ENCODE data around the gene KIAA1217. TPM values are rescaled to one million over a fixed set of nuclear protein-coding genes. Genes with fewer than 3 reads are reported as not detected.

Gene KIAA1217
- polyA plus RNA-seq, 2 of the 4 experiments (the other 2 are of a cell fraction): 1.5 to 2.7 TPM

DNA sequence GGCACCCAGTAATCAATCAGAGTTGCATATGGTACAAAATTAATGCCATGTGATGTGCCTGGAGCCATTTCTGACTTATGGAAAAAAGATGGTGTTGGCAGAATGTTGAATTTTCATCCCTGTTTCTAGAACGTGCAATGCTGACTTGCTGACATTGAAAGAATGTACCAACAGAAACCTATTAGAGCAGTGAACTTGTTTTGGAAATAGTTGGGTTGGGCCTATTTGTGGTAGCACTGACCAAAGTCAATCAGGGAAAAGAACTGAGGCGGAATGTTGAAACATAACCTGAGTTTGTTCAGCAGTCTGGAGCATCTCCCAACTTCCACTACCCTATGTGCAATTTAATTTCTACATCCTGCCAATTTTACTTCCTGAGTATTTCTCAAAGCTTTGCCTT, 11.7 kb upstream of the KIAA1217 start:
- no peak overlapping the region for H3K4me3 ChIP-seq
- ChIA-PET CTCF (interaction anchor here (0.6 to 3.8 kb wide), 14 partner anchors 9 to 1039 kb away, joined by 3 to 21 read pairs (median 4); partner anchors contain the start of gene KIAA1217), POLR2A (no interaction called here)
- TF ChIP-seq, protein P1, sequence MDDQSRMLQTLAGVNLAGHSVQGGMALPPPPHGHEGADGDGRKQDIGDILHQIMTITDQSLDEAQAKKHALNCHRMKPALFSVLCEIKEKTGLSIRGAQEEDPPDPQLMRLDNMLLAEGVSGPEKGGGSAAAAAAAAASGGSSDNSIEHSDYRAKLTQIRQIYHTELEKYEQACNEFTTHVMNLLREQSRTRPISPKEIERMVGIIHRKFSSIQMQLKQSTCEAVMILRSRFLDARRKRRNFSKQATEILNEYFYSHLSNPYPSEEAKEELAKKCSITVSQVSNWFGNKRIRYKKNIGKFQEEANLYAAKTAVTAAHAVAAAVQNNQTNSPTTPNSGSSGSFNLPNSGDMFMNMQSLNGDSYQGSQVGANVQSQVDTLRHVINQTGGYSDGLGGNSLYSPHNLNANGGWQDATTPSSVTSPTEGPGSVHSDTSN (IDR thresholded peaks at IDR 0.05): no peak
- no peak for TF ChIP-seq ZFP36 (IDR thresholded peaks at IDR 0.05; ENCODE audit: borderline replicate concordance, partially characterized antibody)
- TF ChIP-seq POLR2A (IDR thresholded peaks at IDR 0.05; ENCODE audit: low read length): no peak
- no peak for DNase-seq (ENCODE audit: low read depth in 1 of 2, low spot score in 1 of 2)
- H3K4me2 ChIP-seq: no peak overlapping the region
- no peak for FAIRE-seq
- ATAC-seq: no peak
- H3K27ac ChIP-seq: no peak overlapping the region
- H3K4me1 ChIP-seq: no peaks in the 10 kb centered on the region
- no peaks in the 10 kb centered on the region for H3K9me3 ChIP-seq
- 56% methylated on average over 2 of the region's 2 CpGs for WGBS (ENCODE audit: missing lambda C conversion rate)

DNA sequence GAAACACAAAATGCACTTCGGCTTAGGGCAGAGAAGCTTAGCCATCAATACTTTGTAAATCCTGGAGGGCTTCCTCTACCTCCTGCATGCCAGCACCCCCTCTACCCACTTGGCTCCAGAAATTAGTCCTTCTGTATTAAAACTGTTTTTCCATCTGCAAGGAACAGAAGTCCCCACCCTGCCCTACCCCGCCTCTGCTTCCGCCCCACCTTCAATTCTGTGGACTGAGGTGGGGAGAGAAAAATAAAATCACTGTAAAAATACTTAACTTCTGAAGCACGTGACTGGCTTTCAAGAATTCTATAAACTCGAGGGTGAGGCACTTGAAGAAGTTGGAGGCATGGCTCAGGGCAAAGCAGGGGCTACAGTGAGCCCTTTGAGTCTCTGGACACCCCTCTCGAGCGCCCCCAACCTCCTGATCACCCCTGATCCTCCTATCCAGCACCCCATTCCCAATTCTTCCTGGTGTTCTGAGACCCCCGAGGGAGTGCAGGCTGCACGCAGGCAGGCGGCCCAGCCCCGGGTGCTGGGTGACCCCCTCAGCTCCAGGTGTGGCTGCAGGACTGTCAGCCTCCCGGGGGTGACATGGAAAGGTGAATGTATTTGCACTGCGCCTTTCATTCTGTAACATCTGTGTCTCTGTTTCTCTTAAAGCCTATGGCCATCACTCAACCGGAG, 7.3 kb upstream of the KIAA1217 start:
- Histone ChIP-seq H3K27ac (no peak overlapping the region), H3K4me2 (no peak overlapping the region), H3K9me3 (no peaks in the 10 kb centered on the region), H3K4me1 (no peaks in the 10 kb centered on the region), H3K4me3 (no peak overlapping the region)
- WGBS (ENCODE audit: missing lambda C conversion rate): 52% methylated on average over 14 of the region's 14 CpGs
- FAIRE-seq (no peak), DNase-seq (ENCODE audit: low read depth in 1 of 2, low spot score in 1 of 2) (no peak), ATAC-seq (no peak)
- CTCF ChIA-PET: no interaction called here
- POLR2A ChIA-PET: no interaction called here
- TF ChIP-seq RAD21 (conservative IDR thresholded peaks at IDR 0.05 in 1 of 2, IDR thresholded peaks at IDR 0.05 in 1 of 2) (no peak), RARB (CRISPR knock-in tag; IDR thresholded peaks at IDR 0.05) (no peak), KDM1A (IDR thresholded peaks at IDR 0.05; ENCODE audit: low read depth) (no peak), POLR2AphosphoS2 (conservative IDR thresholded peaks at IDR 0.05; ENCODE audit: low read length) (no peak)

DNA sequence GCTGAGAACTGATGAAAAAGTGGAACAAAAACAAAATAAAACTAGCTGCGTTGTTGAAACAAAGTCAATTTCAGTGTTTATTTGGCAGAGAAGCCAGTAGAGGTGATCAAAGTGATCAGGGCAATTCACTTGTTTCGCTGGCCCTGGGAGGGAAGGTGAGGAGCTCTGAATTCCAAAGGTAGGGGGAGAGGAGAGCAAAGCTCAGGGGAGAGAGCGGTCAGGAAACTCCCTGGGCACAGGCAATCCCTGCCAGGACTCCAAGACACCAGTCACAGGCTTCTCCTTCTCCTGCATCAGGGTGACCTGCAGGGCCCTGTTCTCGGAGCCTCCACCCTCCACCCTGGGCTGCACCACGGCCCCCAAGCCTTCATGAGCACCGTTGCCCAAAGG, 6.8 kb upstream of the KIAA1217 start:
- TF ChIP-seq RARB (CRISPR knock-in tag; IDR thresholded peaks at IDR 0.05) (no peak), NFE2L2 (conservative IDR thresholded peaks at IDR 0.05; ENCODE audit: low read length) (no peak), EP300 (IDR thresholded peaks at IDR 0.05) (no peak), RFX5 (IDR thresholded peaks at IDR 0.05) (no peak)
- TF ChIP-seq, protein P2, sequence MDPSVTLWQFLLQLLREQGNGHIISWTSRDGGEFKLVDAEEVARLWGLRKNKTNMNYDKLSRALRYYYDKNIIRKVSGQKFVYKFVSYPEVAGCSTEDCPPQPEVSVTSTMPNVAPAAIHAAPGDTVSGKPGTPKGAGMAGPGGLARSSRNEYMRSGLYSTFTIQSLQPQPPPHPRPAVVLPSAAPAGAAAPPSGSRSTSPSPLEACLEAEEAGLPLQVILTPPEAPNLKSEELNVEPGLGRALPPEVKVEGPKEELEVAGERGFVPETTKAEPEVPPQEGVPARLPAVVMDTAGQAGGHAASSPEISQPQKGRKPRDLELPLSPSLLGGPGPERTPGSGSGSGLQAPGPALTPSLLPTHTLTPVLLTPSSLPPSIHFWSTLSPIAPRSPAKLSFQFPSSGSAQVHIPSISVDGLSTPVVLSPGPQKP (IDR thresholded peaks at IDR 0.05; ENCODE audit: low read depth, low read length): no peak
- TF ChIP-seq, protein P3, sequence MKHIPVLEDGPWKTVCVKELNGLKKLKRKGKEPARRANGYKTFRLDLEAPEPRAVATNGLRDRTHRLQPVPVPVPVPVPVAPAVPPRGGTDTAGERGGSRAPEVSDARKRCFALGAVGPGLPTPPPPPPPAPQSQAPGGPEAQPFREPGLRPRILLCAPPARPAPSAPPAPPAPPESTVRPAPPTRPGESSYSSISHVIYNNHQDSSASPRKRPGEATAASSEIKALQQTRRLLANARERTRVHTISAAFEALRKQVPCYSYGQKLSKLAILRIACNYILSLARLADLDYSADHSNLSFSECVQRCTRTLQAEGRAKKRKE (CRISPR knock-in tag; IDR thresholded peaks at IDR 0.05; ENCODE audit: low read depth): no peak
- TF ChIP-seq, protein P4, sequence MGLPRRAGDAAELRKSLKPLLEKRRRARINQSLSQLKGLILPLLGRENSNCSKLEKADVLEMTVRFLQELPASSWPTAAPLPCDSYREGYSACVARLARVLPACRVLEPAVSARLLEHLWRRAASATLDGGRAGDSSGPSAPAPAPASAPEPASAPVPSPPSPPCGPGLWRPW (IDR thresholded peaks at IDR 0.05): no peak
- H3K9me3 ChIP-seq: no peaks in the 10 kb centered on the region
- ATAC-seq (no peak), FAIRE-seq (no peak), DNase-seq (ENCODE audit: low read depth in 1 of 2, low spot score in 1 of 2) (no peak)
- WGBS (ENCODE audit: missing lambda C conversion rate): 38% methylated on average over 6 of the region's 6 CpGs
- H3K4me1 ChIP-seq: no peaks in the 10 kb centered on the region
- ChIA-PET POLR2A (no interaction called here), CTCF (no interaction called here)
- no peak overlapping the region for H3K4me2 ChIP-seq
- H3K27ac ChIP-seq: no peak overlapping the region
- no peak overlapping the region for H3K4me3 ChIP-seq

DNA sequence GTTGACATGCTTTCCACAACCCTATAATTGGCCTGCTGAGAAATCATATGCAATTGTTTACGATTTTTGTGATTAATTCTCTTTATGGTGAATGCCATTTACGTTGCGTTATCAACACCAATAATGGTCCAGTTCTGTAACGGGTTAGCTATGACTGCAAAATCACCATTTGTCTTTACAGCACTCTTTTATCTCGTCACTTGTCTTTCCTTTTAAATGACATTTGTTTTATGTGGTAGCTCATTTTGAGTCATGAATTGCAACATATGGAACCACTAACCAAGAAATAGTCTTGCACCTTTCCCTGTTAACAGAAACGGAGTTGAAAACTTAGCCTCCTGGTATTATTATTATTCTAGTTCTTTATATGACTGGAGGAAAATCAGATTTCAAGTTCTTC, 3.1 kb upstream of the KIAA1217 start:
- Histone ChIP-seq H3K4me3 (no peak overlapping the region), H3K9me3 (no peaks in the 10 kb centered on the region), H3K27ac (no peak overlapping the region), H3K4me1 (peaks cover 20% of the 10 kb centered on the region; the same call in 2 of the 3 replicates), H3K4me2 (no peak overlapping the region)
- POLR2A ChIA-PET: no interaction called here
- CTCF ChIA-PET: interaction anchor here (0.5 to 2.3 kb wide), 4 partner anchors 9 to 211 kb away, joined by 3 to 11 read pairs (median 4); no protein-coding TSS in a partner anchor
- TF ChIP-seq RFX5 (IDR thresholded peaks at IDR 0.05): no peak
- no peak for TF ChIP-seq CBX2 (IDR thresholded peaks at IDR 0.05; ENCODE audit: borderline replicate concordance, low read depth)
- no peak for TF ChIP-seq JUN (IDR thresholded peaks at IDR 0.05)
- TF ChIP-seq EHF (CRISPR knock-in tag; IDR thresholded peaks at IDR 0.05): no peak
- no peak for TF ChIP-seq POLR2A (IDR thresholded peaks at IDR 0.05; ENCODE audit: low read length)
- no peak for TF ChIP-seq SMC3 (IDR thresholded peaks at IDR 0.05)
- 67% methylated on average over 6 of the region's 6 CpGs for WGBS (ENCODE audit: missing lambda C conversion rate)
- DNase-seq (ENCODE audit: low read depth in 1 of 2, low spot score in 1 of 2) (no peak), FAIRE-seq (no peak), ATAC-seq (no peak)
